T-helper 1 cell treated with Interleukin-12 subunit alpha and Interleukin-12 subunit beta and Interleukin-4 antibody, amounts not matched to agents 30 ng/mL and 1 ng/mL, for 36 hours (primary cell): Measurements from ENCODE around the gene PIMREG. TPM values are rescaled to one million over a fixed set of nuclear protein-coding genes. Genes with fewer than 3 reads are reported as not detected.

Experiments
- intact Hi-C: fragments of 100-400 bp; cut with micrococcal nuclease; formaldehyde crosslinking; loops from one replicate; pipeline ENCODE4 v1.15.1; 2024
- total RNA-seq: library from RNA; stranded (reverse); gene quantifications from 2 replicates; pipeline ENCODE4 v1.2.3, GENCODE V29; 2022

Gene PIMREG
- total RNA-seq, 1 donor from 2014 or later = 19.6 TPM

DNA sequence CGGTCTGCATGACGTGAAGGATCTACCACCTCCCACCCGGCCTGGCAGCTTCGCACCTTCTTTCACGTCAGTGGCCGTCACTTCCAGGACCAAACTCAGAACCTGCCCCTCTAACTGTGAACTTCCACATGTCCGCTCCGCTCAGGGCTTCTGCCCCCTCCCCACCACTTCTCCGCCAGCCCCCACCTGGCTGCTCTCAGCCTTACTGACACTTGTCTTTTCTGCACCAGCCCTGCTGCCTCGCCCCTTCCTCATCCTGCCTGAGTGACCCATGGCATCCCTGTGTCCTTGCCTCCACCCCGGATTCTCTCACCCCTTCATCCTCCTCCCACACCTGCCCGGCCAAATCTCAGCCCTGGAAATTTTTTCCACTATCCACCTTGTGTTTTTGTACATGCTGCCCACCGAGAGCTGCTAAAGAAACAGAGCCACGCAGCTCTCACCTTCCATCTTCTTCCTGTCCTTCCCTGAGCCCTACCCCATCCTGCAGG is 14.2 kb downstream of the PIMREG start:
- intact Hi-C loops = no loop called here

DNA sequence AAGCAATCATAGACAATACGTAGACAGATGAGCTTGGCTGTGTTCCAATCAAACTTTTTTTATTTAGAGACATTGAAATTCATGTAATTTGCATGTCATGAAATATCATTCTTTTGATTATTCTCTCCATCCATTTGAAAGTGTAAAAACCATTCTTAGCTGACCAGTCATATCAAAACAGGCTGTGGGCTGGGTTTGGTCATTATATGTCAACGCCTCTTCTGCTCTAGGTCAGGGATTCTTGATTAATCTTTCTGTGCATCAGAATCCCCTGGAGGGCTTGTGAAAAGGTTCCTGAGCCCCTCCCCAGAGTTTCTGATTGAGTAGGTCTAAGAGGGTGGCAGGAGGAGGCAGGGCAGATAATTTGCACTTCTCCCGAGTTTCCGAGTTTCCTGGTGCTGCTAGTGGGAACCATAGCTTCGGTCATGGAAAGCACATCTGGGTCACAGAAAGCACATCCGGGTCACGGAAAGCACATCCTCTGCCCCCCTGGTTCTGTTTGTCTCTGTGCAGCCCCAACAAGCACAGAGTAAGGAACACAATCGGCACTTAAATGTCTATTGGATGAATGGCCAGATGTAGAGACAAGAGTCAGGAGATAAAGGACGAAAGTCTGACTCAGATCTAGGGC is 16.4 kb downstream of the PIMREG start:
- intact Hi-C loops = no loop called here

DNA sequence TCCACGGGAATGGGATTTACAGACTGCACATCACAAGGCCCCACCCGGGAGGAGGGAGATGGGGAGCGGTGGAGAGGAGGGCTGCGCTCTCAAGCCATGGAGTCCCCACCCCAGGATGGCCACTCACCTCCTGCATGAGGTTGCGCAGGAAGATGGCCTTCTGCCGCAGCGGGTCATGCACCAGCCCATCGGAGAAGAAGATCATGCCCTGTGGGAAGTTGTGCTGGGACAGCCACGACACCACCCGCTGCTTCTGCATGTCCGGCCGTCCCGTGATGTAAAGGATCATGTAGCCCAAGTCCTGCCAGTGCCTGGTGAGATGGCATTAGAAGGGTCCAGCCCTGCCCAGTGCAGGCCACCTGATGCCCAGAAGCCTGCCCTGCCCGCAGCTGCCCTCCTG is 17.0 kb downstream of the PIMREG start:
- intact Hi-C loops = no loop called here

DNA sequence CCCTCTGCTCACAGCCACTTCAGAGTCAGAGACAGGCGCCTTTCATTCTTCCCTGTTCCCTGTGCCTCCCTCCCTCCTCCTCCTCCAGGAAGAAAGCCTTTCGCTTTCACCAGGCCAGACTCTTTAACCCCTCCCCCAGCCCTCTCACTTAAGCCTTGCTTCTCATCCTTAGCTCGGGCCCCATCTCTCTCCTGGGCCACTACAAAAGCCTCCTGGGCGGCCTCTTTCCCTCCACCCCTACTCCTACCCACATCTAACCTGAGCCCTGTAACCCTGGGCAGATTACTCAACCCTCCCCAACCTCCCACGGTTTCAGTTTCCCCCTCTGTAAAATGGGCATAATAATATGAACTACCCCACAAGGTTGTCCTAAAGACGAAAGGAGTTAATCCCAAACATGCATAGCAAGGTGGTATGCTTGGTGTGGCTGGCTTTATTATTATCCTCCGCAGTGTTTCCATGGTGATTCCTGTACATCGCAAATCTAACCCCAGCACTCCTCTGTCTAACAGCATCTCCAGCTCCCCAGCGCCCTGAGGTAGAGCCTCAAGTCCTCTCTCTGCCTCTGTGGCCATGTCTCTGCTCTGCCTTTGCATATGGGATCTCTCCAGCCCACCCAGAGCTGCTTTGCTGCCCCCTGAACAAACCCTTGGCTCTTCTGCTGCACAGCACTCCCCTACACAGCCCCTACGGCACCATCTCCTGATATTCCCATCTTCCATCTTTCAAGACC is 17.7 kb downstream of the PIMREG start:
- intact Hi-C loops = no loop called here

DNA sequence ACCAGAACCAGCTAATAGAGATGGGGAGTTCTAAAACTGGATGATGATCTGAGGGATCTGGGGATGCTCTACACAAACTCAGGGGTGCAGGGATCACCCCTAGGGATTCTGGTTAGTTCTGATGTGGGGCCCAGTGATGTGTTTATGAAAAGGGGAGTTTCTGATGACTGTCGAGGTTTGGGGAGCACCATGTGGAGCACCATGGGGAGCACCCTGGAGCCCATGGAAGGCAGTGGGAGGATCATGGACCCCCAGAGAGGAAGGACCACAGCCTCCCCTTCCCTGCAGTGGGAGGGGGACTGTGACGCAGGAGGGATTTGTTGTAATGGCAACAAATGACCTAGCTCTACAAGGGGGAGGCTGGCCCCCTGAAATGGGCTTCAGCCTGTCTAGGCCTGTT is 18.4 kb downstream of the PIMREG start:
- intact Hi-C loops = no loop called here

DNA sequence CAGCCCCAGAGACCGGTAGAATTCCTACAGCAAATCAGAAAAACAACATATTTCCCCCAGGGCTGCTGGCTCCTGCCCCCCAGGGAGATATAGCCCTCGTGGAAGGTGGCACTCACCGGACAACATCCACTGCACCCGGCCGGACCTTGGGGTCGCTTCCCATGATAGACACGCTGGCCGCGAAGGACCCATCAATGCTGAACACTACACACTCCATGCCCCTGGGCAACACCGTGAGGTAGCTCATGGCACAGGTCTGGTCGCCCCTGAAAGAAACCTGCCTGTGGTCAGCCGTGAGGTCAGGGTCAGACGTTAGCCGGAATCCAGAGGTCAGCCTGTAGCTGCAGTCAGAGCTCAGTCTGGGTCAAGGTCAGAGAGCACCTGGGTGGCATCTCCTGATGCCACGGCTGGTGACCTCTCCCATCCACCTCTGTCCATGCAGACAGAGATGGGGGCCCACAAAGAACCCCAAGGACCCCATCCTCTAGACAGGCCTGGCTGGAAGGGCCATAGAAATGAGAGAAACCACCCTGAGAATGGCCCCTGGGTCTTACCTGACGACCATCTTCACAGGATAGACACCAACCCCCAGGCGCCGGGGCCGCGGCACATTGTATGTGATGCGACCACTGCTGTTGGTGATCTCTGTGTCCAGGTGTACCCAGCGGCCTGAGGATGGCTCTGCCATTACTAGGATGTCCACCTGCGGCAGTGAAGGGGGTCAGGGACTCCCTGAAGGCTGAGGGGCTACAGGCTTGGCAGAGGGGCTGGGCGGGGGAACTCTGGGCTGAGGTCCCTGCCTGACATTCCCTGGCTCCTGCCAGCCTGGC is 19.6 kb downstream of the PIMREG start:
- intact Hi-C loops = no loop called here

DNA sequence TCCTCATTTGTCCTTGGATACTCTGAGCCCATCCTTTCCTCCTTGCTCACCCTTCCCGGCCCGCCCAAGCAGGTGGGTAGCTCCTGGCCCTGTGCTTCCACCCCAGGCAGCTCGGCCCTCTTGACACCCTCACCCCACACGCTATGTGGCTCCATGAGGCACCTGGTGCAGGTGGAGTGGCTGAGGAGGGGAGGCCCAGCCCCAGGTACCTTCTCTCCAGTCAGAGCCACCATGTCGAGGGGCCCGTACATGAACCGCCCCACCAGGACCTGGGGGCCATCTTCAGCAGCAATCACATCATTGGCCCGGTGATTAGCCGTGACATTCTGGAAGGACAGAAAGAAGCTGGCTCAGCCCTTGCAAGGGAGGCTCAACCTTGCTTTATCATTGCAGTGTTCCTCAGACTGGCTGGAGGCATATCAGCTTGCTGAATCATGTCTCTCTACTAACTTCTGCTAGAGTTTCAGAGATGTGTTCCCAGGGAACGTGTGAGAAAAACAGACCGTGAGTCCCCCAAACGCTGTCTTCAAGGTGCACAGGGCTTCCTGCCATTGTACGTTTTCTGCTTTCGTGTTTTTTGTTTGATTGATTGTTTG is 20.3 kb downstream of the PIMREG start:
- intact Hi-C loops = no loop called here

DNA sequence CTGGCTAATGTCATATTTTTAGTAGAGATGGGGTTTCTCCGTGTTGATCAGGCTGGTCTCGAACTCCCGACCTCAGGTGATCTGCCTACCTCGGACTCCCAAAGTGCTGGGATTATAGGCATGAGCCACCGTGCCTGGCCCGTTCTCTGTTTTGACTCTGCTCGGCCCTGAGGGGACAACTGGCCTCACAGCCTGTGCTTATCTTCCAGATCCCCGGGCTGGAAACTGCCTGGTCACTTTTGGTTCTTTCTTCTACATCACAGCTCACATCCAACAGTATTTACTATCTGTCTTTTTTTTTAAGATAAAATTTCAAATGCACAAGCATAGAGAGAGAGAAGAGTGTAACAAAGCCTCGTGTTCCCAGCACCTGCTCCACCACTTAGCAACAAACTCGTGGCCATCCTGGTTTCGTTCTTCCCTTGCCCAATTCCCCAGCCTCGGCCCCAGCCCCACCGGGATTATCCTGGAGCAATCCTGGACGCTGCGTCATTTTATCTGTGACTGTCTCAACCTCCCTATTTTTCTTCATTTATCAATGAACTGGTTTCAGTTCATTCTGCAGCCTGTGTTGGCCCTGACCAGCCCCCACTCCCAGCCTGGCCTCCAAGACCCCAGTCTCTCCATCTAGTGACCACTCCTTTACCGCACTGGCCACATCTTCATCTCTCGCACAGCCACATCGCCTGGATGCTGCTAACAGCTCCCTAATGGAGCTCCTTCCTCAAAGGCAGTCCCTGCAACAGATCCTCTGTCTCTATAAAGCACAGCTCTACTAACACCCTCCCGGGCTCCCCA is 21.1 kb downstream of the PIMREG start:
- intact Hi-C loops = no loop called here

DNA sequence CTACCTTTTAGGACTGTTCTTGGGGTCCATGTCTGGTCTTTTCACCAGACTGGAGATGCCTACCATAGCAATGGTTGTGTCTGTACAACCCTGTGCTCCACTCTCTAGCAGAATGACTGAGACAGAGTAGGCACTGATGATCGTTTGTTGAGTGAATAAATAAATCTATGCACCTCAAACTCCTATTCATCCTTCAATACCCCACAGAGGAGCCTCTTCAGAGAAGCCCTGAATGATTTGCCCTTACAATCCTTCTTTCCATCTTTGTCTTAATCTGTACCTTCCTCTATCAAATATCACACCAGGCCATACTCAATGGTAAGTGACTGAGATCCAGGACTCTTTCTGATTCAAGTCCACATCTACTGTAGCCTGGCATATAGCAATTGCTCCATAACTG is 23.3 kb downstream of the PIMREG start:
- intact Hi-C loops = no loop called here

DNA sequence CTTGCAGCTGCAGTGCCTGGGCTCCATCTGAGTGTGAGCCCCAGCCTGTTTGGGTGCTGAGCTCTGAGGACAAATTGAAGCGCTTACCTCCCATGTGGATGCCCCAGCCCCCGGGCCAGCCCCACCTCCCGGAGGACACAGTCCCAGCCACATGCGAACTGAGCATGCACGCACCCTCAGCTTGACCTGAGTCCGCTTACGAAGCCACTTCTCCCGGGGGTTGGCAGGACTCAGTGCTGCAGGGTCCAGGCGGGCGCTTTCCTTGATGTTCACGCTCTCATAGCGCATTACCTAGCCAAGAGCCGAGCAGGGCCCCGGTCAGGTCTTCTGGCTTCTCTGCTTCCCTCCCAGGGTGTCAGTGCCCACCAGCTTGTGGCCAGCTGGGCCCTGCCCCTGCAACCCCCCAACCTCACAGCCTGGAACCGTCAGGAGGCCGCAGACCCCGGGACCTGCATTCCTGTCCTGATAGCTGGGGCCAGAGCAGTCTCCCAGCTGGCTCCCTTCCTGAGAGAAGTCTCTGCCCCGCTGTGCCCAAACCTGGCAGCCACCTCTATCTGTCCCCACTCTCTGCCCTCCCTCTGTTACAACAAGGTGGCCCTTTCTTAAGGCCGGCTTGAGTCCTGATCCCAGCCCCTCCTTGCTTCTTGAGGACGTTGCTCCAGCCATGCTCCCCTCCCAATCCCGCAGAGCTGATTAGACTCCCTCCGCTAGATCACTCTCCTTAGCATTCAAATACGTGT is 24.0 kb downstream of the PIMREG start:
- intact Hi-C loops = no loop called here

DNA sequence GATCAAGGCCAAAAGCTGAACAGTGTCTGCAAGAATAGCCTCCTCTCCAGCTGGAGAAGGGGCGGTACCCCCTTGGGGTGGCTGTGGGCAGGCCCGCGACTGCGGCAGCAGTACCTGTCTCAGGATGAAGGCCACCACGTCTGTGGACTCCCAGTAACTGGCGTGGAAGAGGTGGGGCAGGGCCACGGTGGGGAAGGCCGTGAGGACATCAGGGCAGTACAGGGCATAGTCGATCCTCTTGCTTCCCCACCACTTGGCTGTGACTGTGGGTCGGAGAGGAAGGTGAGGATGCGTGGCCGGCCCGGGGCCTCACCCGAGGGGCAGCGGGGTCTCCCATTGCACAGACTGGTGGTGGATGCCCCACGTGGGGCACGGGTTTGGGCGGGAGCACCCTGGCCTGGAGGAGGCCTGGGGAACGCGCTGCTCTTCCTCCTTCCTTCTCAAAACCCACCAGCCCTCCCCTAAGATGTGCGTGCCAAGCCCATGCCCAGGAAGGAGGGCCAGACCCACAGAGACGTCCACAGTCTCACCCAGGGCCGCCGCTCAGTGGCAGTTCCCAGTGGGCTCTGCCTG is 26.0 kb downstream of the PIMREG start:
- intact Hi-C loops = no loop called here

DNA sequence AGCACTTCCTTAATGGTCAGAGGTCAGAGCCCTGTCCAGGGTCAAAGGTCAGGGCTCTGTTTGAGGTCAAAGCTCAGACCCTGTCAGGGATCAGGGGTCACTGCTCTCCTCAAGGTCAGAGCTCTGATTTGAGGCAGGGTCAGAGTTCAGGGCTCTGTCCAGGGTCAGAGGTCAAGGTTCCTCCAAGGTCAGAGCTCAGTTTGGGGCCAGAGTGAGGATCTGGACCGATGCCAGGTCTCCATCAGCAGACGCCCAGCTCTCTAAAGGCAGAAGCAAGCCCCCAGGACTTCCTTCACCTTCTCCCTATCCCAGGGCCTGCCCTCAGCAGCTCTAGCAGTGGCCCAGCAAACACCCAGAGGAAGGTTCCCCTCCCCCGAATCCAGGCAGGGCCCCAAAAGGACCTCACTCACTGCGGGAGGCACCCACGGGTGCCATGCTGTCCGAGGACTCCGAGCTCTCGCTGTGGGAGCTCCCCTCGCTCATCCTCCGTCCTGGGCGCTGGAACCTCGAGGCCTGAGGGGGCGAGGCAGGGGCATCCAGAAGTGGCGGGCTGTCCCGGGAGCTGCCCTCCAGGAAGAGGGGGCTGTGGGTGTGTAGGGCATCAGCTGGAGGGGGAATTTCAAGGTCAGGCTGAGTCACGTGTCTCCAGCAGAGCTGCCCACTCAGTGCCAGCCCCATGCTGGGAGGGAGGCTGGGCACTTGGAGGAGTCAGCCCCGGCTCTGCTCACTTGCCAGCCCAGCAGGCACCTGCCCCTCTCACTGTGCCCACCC is 26.7 kb downstream of the PIMREG start:
- intact Hi-C loops = no loop called here

DNA sequence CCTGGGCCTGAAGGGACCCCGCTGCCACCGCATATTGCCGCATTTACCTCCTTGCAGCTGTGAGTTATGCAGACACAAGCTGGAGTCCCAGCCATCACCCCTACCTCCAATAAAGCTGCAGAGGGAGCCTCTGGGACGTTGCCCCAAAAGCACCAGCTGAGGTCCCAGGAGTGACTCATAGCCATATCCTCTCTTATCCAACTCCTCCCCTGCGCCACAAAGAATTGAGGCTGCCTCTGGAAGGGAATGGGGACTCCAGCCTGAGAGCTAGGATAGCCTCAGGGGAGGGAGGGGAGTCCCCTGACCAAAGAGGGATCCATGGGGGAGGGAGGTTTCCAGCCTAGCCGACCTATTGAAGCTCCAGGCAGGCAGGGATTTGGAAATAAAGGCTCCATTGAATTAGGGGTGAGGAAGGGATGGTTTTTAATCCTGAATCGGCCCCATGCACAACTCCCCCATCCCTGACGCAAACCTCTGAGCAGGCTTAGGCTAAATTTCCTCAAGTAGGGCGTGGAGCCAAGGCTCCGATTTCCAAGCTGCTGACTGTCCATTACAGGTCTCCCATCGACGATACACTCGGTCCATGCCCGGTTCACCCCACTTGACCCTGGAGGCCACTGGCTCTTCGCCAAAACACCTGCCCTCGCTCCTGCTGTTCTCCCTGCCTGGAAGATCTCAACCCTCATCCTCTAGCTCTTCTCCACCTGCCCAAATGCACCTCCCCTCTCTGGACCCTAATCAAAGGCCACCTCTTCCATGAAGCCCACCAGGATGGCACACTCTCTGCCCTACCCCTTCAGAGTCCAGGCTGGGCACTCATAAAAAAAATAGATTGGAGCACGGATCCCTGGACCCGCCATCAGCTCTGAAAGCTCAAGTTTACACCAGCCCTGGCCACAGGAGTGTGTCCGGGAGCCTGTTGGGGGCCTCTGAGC is 27.5 kb downstream of the PIMREG start:
- intact Hi-C loops = loop anchor here (2.0 kb wide), 1 partner anchor 169 kb away; the partner anchor contains the start of genes KIAA0753 and TXNDC17

DNA sequence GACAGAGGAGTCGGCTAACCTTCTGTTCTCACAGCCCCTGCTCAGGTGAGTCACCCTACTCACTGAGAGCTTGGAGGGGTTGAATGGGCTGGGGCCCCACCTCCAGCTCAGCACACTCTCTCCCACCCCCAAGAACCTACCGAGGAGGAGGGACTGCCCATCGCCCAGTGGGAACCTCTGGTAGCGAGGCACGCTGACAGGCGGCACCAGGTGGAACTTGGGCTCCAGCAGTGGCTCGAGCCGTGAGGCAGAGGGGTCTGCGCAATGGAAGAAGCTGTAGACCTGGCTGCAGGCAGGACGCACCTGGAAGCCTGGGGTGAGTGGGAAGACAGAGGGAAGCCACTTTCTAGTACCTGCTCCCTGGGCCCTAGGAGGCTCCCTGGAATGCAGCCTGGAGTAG is 28.3 kb downstream of the PIMREG start:
- intact Hi-C loops = loop anchor here (2.0 kb wide), 1 partner anchor 168 kb away; the partner anchor contains the start of genes KIAA0753 and TXNDC17

DNA sequence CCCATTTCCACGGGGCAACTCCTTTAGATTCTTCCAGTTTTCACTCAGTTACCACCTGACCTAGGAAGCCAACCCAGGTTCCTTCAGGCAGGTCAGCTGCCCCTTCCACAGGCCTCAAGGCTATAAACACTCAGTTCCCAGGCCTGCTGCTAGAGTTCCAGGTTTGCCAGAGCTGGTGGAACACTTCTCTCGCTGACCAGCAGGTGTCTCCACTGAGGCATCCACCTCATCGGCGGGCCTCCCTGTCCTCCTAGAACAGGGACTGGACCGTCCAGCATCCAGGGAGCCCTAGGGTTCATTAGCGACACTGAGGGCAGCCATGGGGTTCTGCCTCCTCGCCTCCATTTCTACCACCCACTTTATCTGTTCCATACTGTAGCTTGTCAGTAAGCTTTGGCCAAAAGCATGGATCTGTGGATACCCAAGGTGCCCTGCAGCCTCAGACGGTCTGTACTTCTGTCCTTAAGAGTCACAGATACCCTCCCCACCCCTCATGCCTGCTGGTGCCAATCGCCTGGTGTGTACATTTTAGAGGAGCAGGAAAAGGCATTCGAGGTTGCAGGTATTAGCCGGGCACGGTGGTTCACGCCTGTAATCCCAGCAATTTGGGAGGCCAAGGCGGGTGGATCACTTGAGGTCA is 29.0 kb downstream of the PIMREG start:
- intact Hi-C loops = loop anchor here (1.0 to 2.0 kb wide), 2 partner anchors 168 to 175 kb away; partner anchors contain the start of genes KIAA0753 and TXNDC17

DNA sequence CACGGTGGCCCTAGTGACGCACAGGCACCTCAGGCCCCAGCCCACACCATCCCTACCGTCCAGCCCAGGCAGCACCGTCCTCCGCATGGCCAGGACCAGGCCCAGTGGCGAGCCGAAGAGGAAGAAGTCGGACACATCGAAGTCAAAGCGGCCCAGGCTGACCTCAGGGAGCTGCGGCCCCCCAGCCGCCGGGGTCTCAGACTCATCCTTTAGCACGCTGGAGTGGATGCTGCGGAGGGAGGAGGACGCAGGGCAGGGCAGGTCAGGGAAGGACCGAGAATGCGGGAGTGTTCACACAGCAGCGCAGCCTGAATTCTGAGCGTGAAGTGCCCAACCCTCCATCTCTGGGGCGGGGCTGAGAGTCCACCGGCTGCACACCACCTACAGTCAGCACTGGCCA is 30.1 kb downstream of the PIMREG start:
- intact Hi-C loops = no loop called here

DNA sequence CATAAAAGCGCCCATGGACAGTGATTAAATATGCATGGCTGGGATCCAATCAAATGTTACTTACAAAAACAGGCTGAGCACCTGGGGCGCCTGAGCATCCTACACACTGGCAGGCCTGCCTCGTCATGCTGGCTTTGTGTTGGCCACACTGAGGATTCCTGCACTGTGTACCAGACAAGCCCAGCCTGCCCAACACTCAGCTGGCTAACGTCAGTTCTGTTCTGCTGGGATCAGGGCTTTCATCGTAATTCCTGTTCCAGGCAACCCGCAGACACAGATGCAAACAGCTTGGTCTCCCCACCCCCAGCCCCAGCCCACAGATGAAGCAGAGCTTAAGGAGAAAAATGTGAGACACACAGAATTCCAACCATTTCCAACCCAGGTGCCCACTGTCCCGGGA is 30.7 kb downstream of the PIMREG start:
- intact Hi-C loops = no loop called here
